HG03575 (cell line): ENCODE results near the gene RSPO4.
"Not testable (repeated sequence)": the region's sequence is repeated elsewhere in the genome, so short reads cannot be mapped to it uniquely, and the experiment has no call there.

Experiments used
- ATAC-seq: cut with Tn5 transposase; IDR thresholded peaks from one replicate; pipeline ENCODE4 v1.9.1; 2021; ENCODE audit not compliant: unreplicated experiment, insufficient number of reproducible peaks, low FRiP score; ENCODE audit errors: extremely low read depth

Gene RSPO4

DNA sequence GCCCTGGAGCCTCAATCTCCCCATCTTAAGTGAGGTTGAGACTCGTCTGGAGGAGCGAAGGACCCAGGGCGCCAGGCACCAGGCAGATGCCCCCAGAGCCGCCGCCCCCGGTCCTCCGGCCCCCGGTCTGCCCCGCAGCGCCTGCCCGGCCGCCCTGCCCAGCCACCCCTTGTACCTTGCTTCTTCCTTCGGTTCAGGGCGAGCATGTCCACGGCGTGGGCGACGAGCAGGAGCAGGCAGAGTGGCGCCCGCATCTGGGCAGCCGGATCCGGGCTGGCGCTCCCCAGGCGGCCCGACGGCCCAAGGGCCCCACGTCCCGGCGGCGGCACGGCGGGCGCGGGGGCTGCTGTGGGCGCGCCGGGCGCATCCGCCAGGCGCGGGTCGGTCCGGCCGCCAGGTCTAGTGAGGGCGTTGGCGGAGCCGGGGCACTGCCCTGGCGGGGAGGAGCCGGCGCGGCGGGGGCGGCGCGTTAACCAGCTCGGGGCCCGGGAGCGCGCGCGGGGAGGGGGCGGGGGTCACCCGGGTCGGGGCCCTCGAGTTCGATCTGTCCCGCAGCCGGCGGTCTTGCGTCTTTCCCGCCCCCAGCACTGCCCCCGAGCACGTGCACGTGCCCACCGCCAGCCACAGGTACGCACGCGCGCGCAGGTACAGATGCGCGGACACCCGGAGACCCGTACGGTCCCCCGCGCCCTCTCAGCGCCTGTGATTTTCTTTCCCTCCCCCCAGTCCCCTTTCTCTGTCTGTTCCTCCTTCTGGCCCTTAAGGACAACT, at the start of gene RSPO4:
RSPO4 (minus strand) TSS at position 401 of the 771 bp plus-strand sequence; CDS start at position 254, 147 bp downstream.
- no peak for ATAC-seq

DNA sequence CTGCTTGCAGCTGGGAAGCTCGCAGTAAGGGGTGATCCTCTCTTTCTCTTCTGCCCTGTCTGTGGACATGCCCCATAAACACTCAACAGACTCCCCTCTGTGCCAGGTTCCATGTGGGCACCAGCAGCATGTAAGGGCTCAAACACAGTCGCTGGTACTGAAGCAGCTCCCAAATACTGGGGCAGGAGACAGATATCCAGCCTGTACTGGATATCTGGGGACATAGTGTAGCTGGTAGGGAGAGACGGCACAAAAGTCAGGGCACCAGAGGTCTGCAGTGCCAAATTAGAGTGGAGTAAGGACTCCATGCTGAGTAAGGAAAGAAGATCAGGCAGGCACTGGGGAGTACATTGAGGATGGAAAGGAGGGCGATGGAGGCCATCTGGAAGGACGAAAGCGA, 48.3 kb upstream of the RSPO4 start:
- no peak for ATAC-seq

DNA sequence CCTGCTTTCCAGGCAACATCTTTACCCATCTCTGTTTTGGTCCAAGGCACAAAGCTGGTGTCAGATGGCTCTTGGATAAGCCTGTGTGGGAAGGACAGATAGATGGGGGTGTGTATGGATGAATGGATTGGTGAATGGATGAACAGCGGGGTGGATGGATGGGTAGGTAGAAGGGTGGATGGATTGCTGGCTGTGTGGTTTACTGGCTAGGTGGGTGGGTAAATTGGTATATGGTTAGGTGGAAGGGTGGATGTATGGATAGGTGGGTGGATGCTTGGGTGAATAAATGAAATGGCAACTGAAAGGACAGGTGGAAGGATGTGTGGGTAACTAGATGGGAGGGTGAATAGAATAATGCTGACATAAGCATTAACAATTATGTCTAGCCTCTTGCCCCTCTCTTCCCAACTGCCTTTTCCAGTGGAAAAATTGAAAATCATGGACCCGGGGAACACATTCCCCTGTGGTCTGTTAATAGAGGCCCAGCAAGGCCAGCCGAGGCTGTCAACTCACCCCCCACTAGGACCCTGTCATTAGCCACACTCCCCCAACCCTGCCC, 43.8 kb upstream of the RSPO4 start:
- no peak for ATAC-seq

DNA sequence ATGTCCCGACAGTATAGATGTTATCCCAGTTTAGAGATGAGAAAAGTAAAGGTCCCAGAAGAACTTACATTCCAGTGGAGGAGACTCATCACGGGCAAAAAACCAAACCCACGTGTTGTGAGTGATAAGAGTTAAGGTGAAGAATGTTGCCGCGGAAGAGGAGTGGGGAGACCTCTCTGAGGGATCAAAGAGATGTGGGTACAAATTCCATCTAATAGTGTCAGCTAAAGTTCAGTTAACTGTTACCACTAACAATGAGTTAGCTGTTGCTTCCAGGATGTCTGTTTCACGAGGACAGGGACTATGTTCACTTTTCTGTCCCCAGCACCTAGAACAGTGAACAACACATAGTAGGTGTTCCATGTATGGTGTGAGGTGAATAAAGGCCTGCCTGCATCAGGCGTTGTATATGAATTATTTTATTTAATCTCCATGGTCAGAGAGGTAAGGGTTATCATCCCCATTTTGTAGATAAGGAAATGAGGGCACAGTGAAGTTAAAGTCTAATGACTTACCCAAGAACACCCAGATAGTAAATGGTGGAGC, 39.8 kb upstream of the RSPO4 start:
- ATAC-seq: no peak

DNA sequence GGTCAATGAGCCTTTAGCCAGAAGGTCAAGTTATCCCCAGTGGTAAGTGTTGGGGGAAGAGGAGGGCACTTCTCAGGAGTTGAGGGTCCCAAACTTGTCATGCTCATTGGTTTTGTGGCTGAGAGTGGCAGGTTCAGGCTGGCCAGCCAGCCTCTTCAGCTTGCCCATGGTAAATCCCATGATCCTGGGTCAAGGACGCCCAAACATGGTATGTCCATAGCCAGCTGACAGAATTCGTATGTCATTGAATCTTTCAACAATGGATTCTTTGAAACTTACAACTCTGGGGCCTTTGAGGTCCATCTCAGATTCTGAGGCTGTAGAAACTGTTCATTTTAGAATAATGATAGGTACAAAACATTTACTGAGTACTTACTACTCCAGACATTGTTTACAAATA, 36.1 kb upstream of the RSPO4 start:
- ATAC-seq: no peak

DNA sequence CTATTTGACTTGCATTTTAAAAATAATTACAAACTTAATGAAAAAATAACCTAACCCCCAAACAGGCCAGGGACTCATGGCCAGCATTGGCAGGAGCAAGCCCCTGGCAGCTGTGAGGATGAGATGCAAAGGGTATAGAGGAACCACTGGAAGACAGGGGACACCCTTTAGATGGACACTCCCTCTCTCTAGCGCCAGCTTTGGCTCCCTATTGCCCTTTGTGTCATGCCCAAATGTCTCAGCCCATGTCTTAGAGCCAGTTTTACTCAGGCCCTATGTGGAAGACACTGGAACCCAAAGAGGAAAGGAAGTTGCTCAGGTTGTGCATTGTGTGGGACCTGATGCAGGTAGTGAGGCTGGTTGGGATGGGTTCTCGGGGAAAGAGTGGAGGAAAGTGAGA, 34.9 kb upstream of the RSPO4 start:
- no peak for ATAC-seq

DNA sequence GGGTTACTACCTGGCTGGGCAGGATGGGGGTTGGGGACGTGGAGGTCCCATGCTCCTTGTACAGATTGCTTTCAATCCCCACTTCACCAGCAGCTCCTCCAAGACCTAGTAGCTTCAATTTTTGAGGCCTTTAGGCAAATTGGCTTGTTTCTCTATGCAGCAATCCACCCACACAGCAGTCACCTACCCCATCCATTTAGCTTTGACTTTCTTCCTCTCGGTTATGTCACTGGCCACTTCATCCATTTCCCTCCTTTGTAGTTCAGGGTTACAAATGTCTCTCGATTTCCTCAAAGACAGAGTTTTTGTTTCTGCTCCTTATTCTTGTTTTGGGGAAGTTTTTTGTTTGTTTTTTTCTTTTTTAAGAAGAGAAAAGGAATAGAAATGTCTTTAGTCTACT, 33.4 kb upstream of the RSPO4 start:
- ATAC-seq: no peak

DNA sequence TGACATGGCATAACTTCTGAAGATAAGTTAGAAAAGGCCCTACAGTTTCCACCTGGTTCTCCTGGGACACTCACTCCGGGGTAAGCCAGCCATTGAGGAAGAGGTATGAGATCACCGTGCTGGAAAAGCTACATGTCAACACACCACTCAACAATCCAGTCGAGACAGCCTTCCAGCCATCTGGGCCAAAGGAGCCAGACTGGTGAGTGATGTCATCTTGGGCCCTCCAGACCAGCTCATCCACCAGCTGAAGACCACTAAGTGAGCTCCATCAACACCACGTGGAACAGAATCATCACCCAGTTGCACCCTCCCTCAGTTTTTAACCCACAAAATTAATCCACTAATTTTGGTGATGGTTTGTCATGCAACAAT, 32.3 kb upstream of the RSPO4 start:
- no peak for ATAC-seq

DNA sequence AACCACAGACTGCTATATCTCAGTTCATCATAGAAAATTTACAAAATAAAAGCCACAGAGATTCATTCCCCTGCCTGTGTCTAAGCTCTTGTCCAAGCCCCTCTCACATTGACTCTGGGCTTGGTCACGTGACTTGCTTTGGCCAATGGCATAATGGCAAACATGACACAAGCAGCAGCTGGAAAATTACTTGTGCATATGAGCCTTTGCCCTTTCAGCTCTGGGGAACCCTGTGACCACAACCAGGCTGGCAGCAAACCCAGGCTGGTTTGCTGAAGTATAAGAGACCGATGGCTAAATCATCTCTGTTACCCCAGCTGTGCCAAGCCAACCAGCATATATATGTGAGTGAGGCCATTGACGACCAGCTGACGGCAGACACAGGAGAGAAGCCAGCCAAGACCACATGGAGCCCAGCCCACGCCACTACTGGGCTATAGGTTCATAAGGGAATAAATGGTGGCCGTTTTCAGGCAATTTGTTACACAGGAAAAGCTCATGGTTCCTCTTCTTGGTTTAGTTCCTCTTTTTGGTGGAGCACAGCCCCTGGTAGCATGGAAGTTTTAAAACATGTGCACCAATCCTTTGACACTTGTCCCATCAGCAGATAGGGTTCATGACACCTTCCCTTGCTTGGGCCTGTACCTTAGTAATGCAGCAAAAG, 31.8 kb upstream of the RSPO4 start:
- ATAC-seq: no peak

DNA sequence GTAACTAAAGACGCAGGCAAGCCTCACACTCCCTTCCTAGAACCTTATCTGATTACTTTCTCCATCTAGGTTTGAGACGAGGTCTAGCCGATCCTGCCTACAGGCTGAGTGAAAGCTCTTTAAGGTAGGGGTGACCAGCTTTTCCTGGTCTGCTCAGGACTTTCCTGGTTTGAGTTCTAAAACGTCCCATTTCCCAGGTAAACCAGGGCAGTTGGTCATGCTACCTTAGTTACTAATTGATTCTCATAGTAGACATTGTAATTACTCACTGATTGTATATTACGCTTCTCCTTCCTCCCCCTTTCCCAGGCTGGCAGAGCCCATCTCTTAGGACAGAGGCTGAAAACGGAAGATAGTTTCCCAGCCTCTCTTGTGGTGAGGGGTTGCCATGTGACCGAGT, 27.9 kb upstream of the RSPO4 start:
- no peak for ATAC-seq

DNA sequence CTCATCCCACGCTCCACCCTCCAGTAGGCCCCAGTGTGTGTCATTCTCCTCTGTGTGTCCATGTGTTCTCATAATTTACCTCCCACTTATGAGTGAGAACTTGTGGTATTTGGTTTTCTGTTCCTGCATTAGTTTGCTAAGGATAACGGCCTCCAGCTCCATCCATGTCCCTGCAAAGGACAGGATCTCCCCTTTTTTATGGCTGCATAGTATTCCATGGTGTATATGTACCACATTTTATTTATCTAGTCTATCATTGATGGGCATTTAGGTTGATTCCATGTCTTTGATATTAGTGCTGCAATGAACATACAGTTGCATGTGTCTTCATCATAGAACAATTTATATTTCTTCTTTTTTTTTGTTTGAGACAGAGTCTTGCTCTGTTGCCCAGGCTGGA, 24.1 kb upstream of the RSPO4 start:
- ATAC-seq: not testable (repeated sequence)

DNA sequence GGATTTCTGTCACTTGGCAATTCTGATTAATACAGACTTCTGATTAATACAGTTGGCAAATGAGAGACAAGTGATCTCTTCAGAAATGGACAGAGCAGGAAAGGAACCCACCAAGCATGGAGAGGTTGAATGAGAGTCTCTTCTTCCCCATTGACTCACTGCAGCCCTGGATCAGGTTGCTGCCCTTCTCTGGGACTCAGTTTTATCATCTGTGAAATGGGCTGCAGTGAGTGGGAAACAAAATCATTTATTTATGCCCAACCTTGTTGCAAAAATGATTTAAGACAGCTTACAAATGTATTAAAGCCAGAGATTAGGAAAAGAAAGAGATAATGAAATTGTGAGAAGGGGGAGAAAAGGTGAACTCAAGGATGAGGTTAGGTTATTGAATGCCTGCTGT, 20.8 kb upstream of the RSPO4 start:
- ATAC-seq: no peak

DNA sequence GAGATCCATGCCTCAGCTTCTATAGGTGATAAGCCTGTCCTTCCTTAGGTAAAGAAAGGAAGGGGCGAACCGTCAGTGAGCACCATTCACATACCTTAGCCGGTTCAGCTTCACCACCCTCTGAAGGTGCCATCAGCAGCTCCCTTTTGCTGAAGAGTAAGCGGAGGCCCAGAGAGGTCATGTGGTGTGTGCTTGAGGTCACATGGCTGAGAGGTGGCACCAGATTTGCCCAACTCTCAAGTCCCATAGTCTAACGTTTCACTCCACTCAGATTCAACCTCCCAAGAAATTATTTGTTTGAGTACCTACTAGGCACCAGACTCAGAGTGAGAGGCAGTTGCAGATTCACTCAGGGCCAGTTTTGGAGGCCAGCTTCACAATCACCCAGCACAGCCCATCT, 18.5 kb upstream of the RSPO4 start:
- no peak for ATAC-seq

DNA sequence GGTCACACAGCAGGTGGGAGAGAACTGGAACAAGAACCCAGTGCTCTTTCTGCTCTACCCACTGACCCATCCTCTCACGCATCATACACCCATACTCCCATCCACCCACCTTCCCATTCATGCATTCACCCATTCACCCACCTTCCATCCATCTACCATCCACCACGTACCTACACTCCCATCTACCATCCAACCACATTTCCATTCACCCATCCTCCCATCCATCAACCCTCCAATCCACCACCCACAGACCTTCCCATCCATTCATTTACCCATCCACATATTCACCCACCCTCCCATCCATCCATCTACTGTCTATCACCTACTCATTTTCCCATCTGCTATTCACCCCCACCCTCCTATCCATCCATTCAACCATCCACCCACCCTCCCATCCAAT, 17.2 kb upstream of the RSPO4 start:
- ATAC-seq: no peak

DNA sequence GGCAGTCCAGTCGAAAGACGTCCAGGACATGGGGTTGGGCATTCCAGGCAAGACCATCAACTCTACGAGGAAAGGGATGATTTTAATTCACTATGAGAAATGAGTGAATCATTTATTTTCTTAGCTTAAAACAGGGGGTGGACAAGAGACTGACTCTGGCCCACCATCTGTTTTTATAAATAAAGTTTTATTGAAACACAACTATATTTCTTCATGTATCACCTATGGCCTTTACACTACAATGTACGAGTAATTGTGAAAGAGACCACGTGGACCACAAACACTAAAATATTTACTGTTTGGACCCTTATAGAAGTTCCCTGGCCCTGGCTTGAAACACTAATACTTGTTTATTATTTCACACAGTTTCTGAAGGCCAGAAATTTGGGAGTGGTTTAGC, 15.6 kb upstream of the RSPO4 start:
- no peak for ATAC-seq

DNA sequence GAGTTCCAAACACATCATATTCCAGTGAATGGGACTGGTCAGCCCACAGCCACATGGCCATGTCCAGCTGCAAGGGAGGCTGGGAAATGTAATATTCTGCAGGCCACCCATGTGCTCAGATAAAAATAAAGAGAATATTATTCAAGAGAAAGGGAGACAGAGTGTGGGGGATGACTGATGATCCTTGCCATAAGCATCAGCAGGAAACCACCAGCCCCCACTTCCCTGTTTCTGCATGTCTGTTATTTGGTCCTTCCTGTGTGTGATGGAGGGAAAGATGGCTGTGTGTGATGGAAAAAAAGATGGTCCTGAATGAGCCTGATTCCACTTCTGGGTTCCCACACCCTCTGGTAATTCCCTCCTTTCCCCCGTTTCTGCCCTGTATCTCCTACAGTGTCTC, 13.1 kb upstream of the RSPO4 start:
- ATAC-seq: no peak

DNA sequence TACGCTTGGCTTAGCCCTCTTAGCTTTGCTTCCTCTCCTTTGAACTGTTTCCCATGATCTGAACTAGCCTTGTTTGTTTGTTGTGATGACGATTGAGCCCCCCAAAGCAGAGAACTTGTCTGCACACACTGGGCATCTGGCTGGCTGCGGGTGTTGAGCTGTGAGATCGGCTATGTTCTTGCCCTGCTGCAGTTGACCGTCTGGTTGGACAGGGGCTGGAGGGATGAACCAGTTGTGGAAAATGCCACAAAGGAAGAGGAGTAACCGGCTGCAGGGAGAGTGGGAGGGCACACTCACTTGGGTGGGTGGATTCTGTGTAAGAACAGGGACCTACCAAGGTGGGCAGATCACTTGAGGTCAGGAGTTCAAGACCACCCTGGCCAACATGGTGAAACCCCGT, 12.4 kb upstream of the RSPO4 start:
- ATAC-seq: no peak

DNA sequence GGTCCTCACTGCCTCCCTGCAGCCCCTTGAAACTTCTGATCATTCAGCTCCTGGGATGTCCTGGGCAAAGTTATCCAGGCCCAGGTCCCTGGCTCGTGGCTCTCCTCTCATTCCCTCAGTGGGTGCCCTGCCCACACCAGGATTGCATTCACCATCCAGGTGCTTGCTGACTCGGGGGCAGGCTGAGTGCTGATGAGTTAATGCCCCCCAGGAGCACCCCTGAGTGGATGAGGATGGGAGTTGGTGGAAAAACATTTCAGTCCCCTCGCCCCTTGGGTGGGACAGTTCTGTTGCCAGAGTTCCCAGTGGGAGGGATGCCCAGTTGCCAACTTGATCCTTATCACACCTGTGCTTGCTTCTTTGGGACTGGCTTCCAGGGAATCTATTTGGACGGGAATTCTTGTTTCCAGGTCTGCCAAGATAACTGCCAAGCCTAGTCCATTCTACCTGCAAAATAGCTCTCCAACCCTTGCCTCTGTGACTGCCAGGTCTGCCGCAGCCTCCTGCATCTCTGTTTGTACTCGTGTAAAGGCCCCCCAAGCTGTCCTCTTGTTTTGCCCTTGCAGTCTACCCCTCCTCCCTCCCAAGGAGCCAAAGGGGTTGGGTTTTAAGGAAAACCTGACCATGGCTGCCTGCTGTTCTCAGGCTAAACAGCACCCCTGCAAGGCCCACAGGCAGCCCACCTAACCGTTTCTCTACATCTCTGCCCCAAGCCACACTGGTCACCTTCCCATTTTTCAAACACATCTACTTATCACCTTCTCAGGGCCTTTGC, 11.6 kb upstream of the RSPO4 start:
- ATAC-seq: no peak

DNA sequence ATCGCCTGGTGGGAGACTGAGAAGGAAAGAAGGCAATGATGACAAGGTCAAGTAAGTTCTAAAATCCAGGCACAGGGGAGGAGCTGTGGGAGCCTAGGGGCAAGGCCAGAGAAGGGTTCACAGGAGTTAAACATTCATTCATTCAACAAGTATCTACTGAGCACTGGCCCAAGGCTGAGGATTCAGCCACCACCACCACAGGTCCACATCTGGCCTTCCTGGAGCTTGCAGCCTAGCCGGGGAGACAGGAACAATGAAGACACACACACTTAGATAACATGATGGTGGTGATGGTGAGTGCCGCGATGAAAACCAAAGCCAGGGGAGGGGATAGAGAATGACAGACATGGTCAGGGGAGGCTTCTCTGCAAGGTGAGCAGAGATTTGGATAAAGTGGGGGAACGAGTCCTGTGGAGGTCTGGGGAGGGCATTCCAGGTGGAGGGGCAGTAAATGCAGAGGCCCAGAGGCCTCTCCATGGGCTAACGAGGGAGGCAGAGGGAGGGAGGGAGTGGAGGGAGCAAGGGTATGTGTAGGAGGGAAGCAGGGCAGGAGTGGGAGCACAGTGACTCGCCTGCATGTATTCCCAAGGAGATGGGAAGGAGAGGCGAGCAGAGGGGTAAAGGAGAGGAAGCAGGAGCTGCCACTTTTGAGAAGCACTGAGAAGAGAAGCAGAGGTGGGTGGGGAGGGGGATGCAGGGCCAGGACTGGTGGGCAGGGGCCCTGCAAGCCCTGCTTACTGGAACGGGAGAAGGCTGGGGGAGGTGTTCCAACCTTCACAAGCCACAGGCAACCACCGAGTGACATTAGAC, 10.5 kb upstream of the RSPO4 start:
- no peak for ATAC-seq
